ENCODE data around the gene MET. TPM values are rescaled to one million over a fixed set of nuclear protein-coding genes. Genes with fewer than 3 reads are reported as not detected.
A peak's percentile ranks its signal among the peaks of the same experiment; 100 is the strongest.

Gene MET
- total RNA-seq, 1 donor from 2014 or later: 161 TPM

GRCh38 chr7:116687801-116688201 lies 15.8 kb downstream of the MET start:
- peak; percentile 69 for DNase-seq (ENCODE audit: low read depth)
- no peak overlapping the region for H3K4me3 ChIP-seq (ENCODE audit: low read depth, low read length)
- no peaks in the 10 kb centered on the region for H3K27me3 ChIP-seq (ENCODE audit: control insufficient read depth, insufficient read depth, low read length)
- TF ChIP-seq CTCF (IDR thresholded peaks at IDR 0.05; ENCODE audit: insufficient read depth, low read length, poor library complexity, severe bottlenecking): no peak
- no peaks in the 10 kb centered on the region for H3K36me3 ChIP-seq (ENCODE audit: control insufficient read depth, insufficient read depth, low read length)

- H3K27me3 ChIP-seq (ENCODE audit: control insufficient read depth, insufficient read depth, low read length): no peaks in the 10 kb centered on the region
- H3K4me3 ChIP-seq (ENCODE audit: low read depth, low read length): no peak overlapping the region
- H3K36me3 ChIP-seq (ENCODE audit: control insufficient read depth, insufficient read depth, low read length): no peaks in the 10 kb centered on the region
- DNase-seq (ENCODE audit: low read depth): no peak
- TF ChIP-seq CTCF (IDR thresholded peaks at IDR 0.05; ENCODE audit: insufficient read depth, low read length, poor library complexity, severe bottlenecking): no peak
These were observed 17.8 kb downstream of the MET start for GRCh38 chr7:116689790-116690259.

- no peak for TF ChIP-seq CTCF (IDR thresholded peaks at IDR 0.05; ENCODE audit: insufficient read depth, low read length, poor library complexity, severe bottlenecking)
- no peak for DNase-seq (ENCODE audit: low read depth)
- H3K4me3 ChIP-seq (ENCODE audit: low read depth, low read length): no peak overlapping the region
These were observed 19.7 kb downstream of the MET start for GRCh38 chr7:116691664-116692063.

GRCh38 chr7:116692401-116693308 lies 20.7 kb downstream of the MET start:
- no peak for DNase-seq (ENCODE audit: low read depth)

More at GRCh38 chr7:116691664-116692063, 19.7 kb downstream of the MET start:
- H3K27me3 ChIP-seq (ENCODE audit: control insufficient read depth, insufficient read depth, low read length): no peaks in the 10 kb centered on the region
- H3K36me3 ChIP-seq (ENCODE audit: control insufficient read depth, insufficient read depth, low read length): peaks cover 5% of the 10 kb centered on the region

GRCh38 chr7:116696707-116697106 lies 24.7 kb downstream of the MET start:
- H3K4me3 ChIP-seq (ENCODE audit: low read depth, low read length): no peak overlapping the region
- no peak for DNase-seq (ENCODE audit: low read depth)
- peaks cover 5% of the 10 kb centered on the region for H3K36me3 ChIP-seq (ENCODE audit: control insufficient read depth, insufficient read depth, low read length)
- no peak for TF ChIP-seq CTCF (IDR thresholded peaks at IDR 0.05; ENCODE audit: insufficient read depth, low read length, poor library complexity, severe bottlenecking)
- H3K27me3 ChIP-seq (ENCODE audit: control insufficient read depth, insufficient read depth, low read length): no peaks in the 10 kb centered on the region

More at GRCh38 chr7:116692401-116693308, 20.7 kb downstream of the MET start:
- no peak for TF ChIP-seq CTCF (IDR thresholded peaks at IDR 0.05; ENCODE audit: insufficient read depth, low read length, poor library complexity, severe bottlenecking)
- Histone ChIP-seq H3K36me3 (ENCODE audit: control insufficient read depth, insufficient read depth, low read length) (peaks cover 5% of the 10 kb centered on the region), H3K4me3 (ENCODE audit: low read depth, low read length) (no peak overlapping the region), H3K27me3 (ENCODE audit: control insufficient read depth, insufficient read depth, low read length) (no peaks in the 10 kb centered on the region)
